Measurements from ENCODE around the gene FARP2. TPM values are rescaled to one million over a fixed set of nuclear protein-coding genes. Genes with fewer than 3 reads are reported as not detected.

The FARP2 gene
- total and polyA plus RNA-seq, 2 of the 4 experiments (the other 2 are of a cell fraction): 17.1 to 30.8 TPM

- Histone ChIP-seq H4K91ac (ENCODE audit: insufficient read depth, low read depth, low read length) (no peak overlapping the region), H3K27me3 (ENCODE audit: control insufficient read depth, insufficient read depth, low read length) (no peaks in the 10 kb centered on the region), H3K36me3 (ENCODE audit: control insufficient read depth, insufficient read depth, low read length) (peaks cover 54% of the 10 kb centered on the region), H3K27ac (ENCODE audit: insufficient read depth, low read length) (no peak overlapping the region), H2BK5ac (ENCODE audit: low read depth, low read length, poor library complexity, severe bottlenecking) (no peak overlapping the region), H3K9me1 (ENCODE audit: insufficient read depth, low read length) (peaks cover 14% of the 10 kb centered on the region; the same call in 1 of the 2 replicates), H3K4ac (ENCODE audit: low read depth, low read length) (no peak overlapping the region), H2AFZ (replicated peaks; ENCODE audit: low read length, poor library complexity) (no peak overlapping the region), H3K4me2 (ENCODE audit: low read depth, low read length) (no peak overlapping the region), H2AK5ac (ENCODE audit: low read depth, low read length) (no peak overlapping the region), H4K8ac (ENCODE audit: low read depth in 2 of 2, low read length in 2 of 2) (no peak overlapping the region), H2AK9ac (replicated peaks; ENCODE audit: low read depth, low read length, poor library complexity) (no peak overlapping the region), H3K18ac (ENCODE audit: low read depth, low read length) (no peak overlapping the region), H3K9me3 (ENCODE audit: control insufficient read depth, insufficient read depth, low read length) (no peaks in the 10 kb centered on the region), H3K14ac (replicated peaks; ENCODE audit: low read depth, low read length) (no peak overlapping the region), H2BK20ac (ENCODE audit: low read depth, low read length) (no peak overlapping the region), H3K9ac (ENCODE audit: low read depth, low read length) (no peak overlapping the region), H2BK15ac (ENCODE audit: low read depth, low read length) (no peak overlapping the region), H3K56ac (ENCODE audit: extremely low read depth, insufficient read depth, low read length) (no peak overlapping the region), H3K4me3 (ENCODE audit: insufficient read depth, low read depth, low read length) (no peak overlapping the region), H3K79me1 (ENCODE audit: low read depth in 1 of 2, low read length in 2 of 2) (peaks cover 0 to 23% of the 10 kb centered on the region in 2 experiments; a peak in 1 of 4 replicates), H3K4me1 (ENCODE audit: control insufficient read depth, insufficient read depth, low read length) (0 out of 2 replicates have a peak, but pooled peaks cover 2% of the 10 kb centered on the region), H4K5ac (ENCODE audit: low read depth, low read length) (no peak overlapping the region), H4K20me1 (ENCODE audit: insufficient read depth, low read length) (peaks cover 9% of the 10 kb centered on the region; the same call in 1 of the 2 replicates), H2BK120ac (ENCODE audit: low read depth, low read length) (no peak overlapping the region), H3K23ac (ENCODE audit: low read depth, low read length) (no peak overlapping the region)
- in situ Hi-C loops (cut with MboI; ENCODE audit: low sequenced_read_pairs) (no loop called here), dilution Hi-C loops (cut with HindIII; ENCODE audit: low sequenced_read_pairs, unreplicated experiment) (no loop called here), intact Hi-C loops (cut with micrococcal nuclease) (no loop called here)
- ChIA-PET POLR2A (ENCODE audit: unreplicated experiment) (no interaction called here), CTCF (no interaction called here)
- TF ChIP-seq MAFK (IDR thresholded peaks at IDR 0.05; ENCODE audit: low read depth, low read length): no peak
- TF ChIP-seq FOS (IDR thresholded peaks at IDR 0.05; ENCODE audit: low read depth, low read length): no peak
- TF ChIP-seq ELK1 (IDR thresholded peaks at IDR 0.05; ENCODE audit: borderline replicate concordance, low read depth, low read length): no peak
- TF ChIP-seq CHD1 (IDR thresholded peaks at IDR 0.05; ENCODE audit: low read depth, low read length): no peak
- TF ChIP-seq USF2 (IDR thresholded peaks at IDR 0.05; ENCODE audit: low read depth, low read length): no peak
- TF ChIP-seq CEBPB (IDR thresholded peaks at IDR 0.05; ENCODE audit: low read depth, low read length): no peak
- no peak for TF ChIP-seq RFX5 (IDR thresholded peaks at IDR 0.05; ENCODE audit: low read depth, low read length)
- no peak for TF ChIP-seq MAZ (IDR thresholded peaks at IDR 0.05; ENCODE audit: borderline replicate concordance, low read depth, low read length)
- no peak for TF ChIP-seq SMC3 (IDR thresholded peaks at IDR 0.05; ENCODE audit: low read depth, low read length)
- TF ChIP-seq MXI1 (IDR thresholded peaks at IDR 0.05; ENCODE audit: borderline replicate concordance, low read depth, low read length): no peak
- TF ChIP-seq CTCF (conservative IDR thresholded peaks at IDR 0.05; ENCODE audit: low read depth, low read length): no peak
- TF ChIP-seq RCOR1 (IDR thresholded peaks at IDR 0.05; ENCODE audit: insufficient replicate concordance, low read length): no peak
- TF ChIP-seq POLR2A (IDR thresholded peaks at IDR 0.05; ENCODE audit: low read depth, low read length): no peak
- TF ChIP-seq NFE2L2 (IDR thresholded peaks at IDR 0.05; ENCODE audit: low read depth, low read length): no peak
- no peak for TF ChIP-seq BHLHE40 (IDR thresholded peaks at IDR 0.05; ENCODE audit: low read depth, low read length)
- no peak for TF ChIP-seq RAD21 (IDR thresholded peaks at IDR 0.05; ENCODE audit: low read length)
- ATAC-seq (ENCODE audit: low read depth) (no peak), DNase-seq (no peak)
- 93% methylated on average over 6 of the region's 16 CpGs; no CpG with 5 or more reads in 1 of the 2 experiments for WGBS, 2 experiments (ENCODE audit: extremely low coverage in 2 of 2, insufficient read length in 1 of 2)
- no TSS peak for BruUV-seq (replicated peaks)
Observed at GRCh38 chr2:241494311-241494908, 138.3 kb downstream of the FARP2 start.

Measured in IMR-90 (cell line).